Activated CD8-positive, alpha-beta memory T cell treated with anti-CD3 and anti-CD28 coated beads for 24 hours (primary cell): ENCODE data around the gene BCL11A.
"Not testable (repeated sequence)": the region's sequence is repeated elsewhere in the genome, so short reads cannot be mapped to it uniquely, and the experiment has no call there.

ENCODE experiments used
- DNase-seq: peaks from one replicate; pipeline ENCODE4 v3.0.0-alpha.2; 2020

BCL11A gene

GRCh38 chr2:60422826-60423483 lies 130.5 kb downstream of the BCL11A start:
- no peak for DNase-seq

GRCh38 chr2:60417210-60417609 lies 136.2 kb downstream of the BCL11A start:
- DNase-seq, result not testable (repeated sequence)

- no peak for DNase-seq
Observed at GRCh38 chr2:60416221-60417008, 137.0 kb downstream of the BCL11A start.

- DNase-seq, result no peak
Observed at GRCh38 chr2:60415814-60416213, 137.6 kb downstream of the BCL11A start.

- no peak for DNase-seq
Observed at GRCh38 chr2:60414495-60415138, 138.8 kb downstream of the BCL11A start.

- no peak for DNase-seq
Observed at GRCh38 chr2:60413814-60414168, 139.7 kb downstream of the BCL11A start.

GRCh38 chr2:60413069-60413813 lies 140.2 kb downstream of the BCL11A start:
- no peak for DNase-seq

GRCh38 chr2:60412620-60413019 lies 140.8 kb downstream of the BCL11A start:
- no peak for DNase-seq

GRCh38 chr2:60412027-60412426 lies 141.4 kb downstream of the BCL11A start:
- DNase-seq, result no peak

- no peak for DNase-seq
Observed at GRCh38 chr2:60411295-60411694, 142.2 kb downstream of the BCL11A start.

- no peak for DNase-seq
Observed at GRCh38 chr2:60410456-60411146, 142.9 kb downstream of the BCL11A start.

- DNase-seq, result no peak
Observed at GRCh38 chr2:60409531-60409871, 144.0 kb downstream of the BCL11A start.

GRCh38 chr2:60408811-60409530 lies 144.5 kb downstream of the BCL11A start:
- DNase-seq, result no peak

- DNase-seq, result no peak
Observed at GRCh38 chr2:60408207-60408606, 145.2 kb downstream of the BCL11A start.

GRCh38 chr2:60407398-60407797 lies 146.1 kb downstream of the BCL11A start:
- no peak for DNase-seq

GRCh38 chr2:60406192-60406591 lies 147.3 kb downstream of the BCL11A start:
- no peak for DNase-seq

- DNase-seq, result no peak
Observed at GRCh38 chr2:60405271-60405919, 148.1 kb downstream of the BCL11A start.
